ENCODE results near the gene TSPAN6. TPM values are rescaled to one million over a fixed set of nuclear protein-coding genes. Genes with fewer than 3 reads are reported as not detected.
A peak's percentile ranks its signal among the peaks of the same experiment; 100 is the strongest.

Gene TSPAN6, protein sequence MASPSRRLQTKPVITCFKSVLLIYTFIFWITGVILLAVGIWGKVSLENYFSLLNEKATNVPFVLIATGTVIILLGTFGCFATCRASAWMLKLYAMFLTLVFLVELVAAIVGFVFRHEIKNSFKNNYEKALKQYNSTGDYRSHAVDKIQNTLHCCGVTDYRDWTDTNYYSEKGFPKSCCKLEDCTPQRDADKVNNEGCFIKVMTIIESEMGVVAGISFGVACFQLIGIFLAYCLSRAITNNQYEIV
- total RNA-seq, result 33.3 TPM

DNA sequence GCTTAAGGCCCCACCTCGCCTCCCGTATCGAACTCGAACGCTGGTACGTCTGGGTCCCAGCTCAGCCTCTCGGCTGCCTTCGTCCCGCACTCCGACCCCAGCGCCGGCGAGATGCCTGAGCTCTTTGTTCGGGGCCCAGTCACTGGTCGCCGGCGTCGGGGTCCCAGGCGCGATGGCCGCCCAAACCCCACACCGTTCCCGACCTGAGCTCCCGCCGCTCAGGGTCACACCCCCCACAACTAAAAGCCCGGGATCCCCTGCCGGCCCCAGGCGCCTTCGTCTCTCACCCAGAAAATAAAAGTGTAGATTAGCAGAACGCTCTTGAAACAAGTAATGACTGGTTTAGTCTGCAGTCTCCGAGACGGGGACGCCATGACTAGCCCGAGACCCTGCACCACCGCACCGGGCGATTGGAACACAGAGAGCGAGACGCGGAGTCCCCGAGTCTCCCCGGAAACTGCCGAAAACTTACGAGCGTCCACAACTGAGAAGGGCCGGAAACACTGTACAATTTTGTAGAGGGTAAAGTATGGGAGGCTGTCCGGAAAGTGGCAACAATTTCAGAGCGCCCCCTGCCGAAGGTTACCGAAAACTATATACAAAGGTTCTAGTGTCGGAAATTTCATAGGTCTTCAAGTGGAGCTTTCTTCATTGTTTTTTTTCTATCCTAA, at the start of gene TSPAN6:
TSPAN6 (minus strand) TSS at position 486 of the 671 bp plus-strand sequence; CDS start at position 374, 112 bp downstream.
- DNase-seq (ENCODE audit: low spot score), result peak; percentile 88
- intact Hi-C loops (cut with DNase I), result no loop called here
- peak; percentile 98 for ATAC-seq

DNA sequence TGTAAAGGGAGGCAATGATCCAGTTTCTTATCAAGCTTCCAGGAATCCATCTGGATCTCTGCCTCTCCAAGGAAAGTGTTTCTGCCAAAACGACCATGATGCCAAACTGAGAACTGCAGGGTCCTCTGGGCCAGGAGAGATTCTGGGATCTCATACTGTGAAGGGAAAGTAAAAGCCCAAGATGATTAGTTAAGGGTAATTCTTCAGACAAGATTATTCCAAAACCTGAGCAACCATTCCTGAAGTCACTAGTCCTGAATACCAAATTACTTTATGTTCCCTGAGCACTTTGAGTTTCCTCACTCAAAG, 49.3 kb upstream of the TSPAN6 start:
- intact Hi-C loops (cut with DNase I), result loop anchor here (5.0 kb wide), 1 partner anchor 81 kb away; no protein-coding TSS in a partner anchor
- peak; percentile 12 for ATAC-seq
- DNase-seq (ENCODE audit: low spot score), result no peak

DNA sequence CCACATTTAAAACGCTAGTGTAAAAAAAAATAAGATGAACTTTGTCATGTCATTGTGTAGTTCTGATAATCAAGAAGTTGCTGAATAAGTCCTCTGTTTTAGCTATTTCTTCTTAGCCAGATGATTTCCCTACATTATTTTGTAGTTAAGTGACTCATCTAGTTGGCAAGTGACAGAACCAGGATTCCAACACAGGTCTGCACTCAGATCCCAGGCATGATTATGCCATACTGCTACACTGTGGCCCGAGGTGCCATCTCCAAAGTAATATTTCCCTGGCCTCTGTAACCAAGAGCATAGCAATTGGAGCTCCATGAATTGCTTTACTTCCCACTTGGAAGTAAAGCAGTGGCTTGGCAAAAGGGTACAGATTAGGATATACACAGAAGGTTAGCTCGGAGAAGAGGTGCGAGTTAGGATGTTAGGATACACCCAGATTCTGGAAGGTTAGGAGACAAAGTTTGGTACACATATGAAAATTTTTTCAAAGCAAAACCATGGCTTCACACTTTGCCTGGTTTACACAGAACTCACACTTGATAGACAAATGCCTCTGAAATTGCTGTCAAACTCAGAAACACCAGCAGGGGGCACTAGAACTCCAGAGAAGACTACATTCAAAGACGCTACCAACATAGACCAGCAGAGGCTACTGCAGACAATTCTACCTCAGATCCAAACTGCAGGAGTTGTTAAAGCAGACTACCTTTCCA, 48.8 kb upstream of the TSPAN6 start:
- DNase-seq (ENCODE audit: low spot score) (peak; percentile 73), ATAC-seq (peak; percentile 88)
- intact Hi-C loops (cut with DNase I), result loop anchor here (5.0 kb wide), 1 partner anchor 82 kb away; no protein-coding TSS in a partner anchor

DNA sequence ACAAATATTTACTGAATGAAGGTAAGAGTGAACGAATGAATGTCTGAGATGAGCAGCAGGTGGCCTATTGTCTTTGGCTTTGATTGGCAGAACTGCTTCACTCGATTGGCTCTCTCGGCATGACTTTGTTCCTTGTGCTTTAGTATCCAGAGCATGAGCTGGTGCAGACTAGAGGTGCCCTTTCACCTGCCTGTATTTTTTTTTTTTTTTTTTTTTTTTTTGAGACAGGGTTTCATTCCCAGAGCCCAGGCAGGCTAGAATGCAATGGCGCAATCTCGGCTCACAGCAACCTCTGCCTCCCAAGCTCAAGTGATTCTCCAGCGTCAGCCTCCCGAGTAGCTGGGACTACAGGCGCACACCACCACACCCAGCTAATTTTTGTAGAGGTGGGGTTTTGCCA, 46.3 kb upstream of the TSPAN6 start:
- DNase-seq (ENCODE audit: low spot score), result no peak
- intact Hi-C loops (cut with DNase I), result no loop called here
- ATAC-seq, result no peak

DNA sequence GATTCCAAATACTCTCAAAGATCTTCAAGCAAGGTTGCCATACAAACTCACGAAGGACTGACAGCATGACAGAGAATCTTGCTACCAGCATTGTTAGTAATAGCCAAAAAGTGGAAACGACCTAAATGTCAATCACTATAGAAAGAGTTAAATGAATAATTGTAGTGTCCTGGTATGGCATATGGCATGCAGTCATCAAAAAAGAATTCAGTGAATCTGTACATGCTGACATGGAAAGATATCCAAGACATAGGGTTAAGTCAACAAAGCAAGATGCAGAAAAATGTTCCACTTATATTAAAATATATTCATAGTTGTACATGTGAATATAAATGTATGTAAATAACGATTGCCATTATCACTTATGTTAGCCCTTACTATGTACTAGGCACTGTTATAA, 45.0 kb upstream of the TSPAN6 start:
- ATAC-seq (no peak), DNase-seq (ENCODE audit: low spot score) (no peak)
- intact Hi-C loops (cut with DNase I), result no loop called here

DNA sequence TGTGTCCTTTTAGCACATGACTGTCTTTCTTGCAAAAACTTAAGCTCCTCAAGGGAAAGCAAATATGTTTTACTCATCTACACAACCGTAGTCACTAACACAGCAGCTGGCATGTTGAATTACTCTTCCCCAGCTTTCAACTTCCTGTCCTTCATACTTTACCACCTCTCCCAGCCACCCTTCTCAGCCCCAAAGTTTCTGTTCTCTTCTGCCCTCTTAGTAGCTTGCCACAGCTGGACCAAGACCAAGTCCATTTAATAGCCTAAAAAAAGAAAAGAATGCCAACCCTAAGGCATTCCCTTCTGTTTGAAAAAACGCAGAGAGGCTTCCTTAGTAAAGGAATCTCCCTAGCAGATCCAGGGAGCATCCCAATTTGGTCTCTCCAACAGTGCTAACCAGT, 44.1 kb upstream of the TSPAN6 start:
- no peak for DNase-seq (ENCODE audit: low spot score)
- intact Hi-C loops (cut with DNase I), result no loop called here
- no peak for ATAC-seq

DNA sequence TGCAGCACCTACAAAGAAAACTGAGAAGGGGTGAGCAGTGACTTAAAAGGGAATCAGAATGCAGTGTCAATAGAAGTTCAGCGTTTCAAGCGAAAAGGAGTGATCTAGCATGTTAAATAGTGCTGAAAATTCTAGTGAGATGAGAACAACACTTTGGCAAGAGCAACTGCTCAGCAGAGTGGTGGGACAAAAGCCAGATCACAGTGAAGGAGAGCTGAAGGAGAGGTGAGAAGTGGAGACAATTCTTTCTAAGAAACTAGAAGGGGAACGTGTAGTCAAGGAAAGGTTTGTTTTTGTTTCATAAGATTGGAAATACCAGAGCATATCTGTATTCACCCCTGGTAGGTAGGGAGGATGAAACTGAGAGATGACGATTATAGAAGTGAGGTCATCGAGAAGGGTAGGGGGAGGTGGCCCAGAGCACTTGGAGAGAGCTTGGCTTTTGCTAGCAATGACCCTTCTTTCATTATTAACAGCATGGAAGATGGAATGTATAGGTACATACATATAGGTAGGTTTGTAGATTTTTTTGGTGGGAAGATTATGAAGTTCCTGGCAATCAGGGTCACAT, 41.1 kb upstream of the TSPAN6 start:
- DNase-seq (ENCODE audit: low spot score), result no peak
- no peak for ATAC-seq
- intact Hi-C loops (cut with DNase I), result no loop called here

DNA sequence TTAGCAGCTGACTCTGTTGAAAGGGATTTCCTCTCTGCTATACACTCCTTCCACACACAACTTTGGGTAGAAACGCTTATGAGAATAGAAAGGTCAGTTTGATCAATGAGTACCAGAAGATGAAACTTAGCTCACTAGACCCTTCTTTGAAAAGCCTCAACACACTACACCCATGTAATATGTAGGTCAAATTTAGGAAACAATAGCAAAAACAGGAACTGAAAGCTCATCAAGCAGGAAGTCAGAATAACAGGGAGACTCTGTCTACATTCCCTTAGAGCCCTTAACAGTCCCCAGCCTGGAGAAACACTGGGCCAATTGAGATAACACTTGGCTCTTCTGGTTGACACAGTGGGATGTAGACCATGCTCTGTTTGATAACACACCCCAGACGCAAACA, 38.1 kb upstream of the TSPAN6 start:
- intact Hi-C loops (cut with DNase I), result no loop called here
- DNase-seq (ENCODE audit: low spot score) (no peak), ATAC-seq (peak; percentile 32)

DNA sequence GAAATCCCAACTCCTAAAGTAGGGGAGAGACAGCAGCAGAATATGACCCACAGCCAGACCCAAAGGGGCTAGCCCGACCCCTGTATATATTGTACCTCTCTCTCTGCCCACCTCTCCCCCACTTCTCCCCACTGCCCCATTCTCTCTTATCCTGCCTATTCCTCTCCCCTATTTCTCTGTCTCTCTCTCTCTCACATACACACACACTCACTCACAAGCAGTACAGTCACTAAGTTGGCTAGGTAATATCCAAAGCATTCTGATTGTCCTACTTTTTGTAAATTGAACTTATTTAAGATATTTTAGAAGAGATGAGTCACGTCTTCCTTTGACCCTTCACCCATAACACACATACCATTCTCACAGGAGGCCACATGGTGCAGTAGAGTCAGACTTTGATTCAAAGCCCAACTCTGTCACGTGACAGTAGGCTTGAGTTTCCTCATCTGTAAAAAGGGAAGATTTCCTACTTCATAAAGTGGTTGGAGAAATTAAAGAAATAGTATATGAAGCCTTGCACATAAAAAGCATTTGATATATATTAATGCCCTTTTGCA, 36.9 kb upstream of the TSPAN6 start:
- intact Hi-C loops (cut with DNase I), result no loop called here
- ATAC-seq, result no peak

DNA sequence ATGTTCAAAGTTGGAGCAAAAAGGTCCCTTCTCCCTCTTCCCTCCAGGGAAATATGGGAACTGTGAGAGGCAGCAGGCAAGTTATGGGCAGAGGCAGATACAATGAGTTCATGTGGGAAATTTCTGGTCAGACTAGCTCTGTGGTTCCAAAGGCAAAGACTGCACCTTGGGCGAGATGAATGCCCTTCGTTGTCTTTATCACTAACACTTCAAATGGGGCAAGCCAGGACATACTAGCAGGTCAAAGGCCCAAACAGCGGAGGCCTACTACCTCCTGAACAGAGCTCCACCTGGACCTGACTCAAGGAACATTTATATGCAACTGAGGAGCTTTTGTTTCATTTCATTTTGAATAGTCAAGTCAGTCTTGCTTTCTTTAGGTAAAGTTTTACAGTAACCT, 36.4 kb upstream of the TSPAN6 start:
- no peak for DNase-seq (ENCODE audit: low spot score)
- intact Hi-C loops (cut with DNase I), result no loop called here
- no peak for ATAC-seq

More for the DNA sequence above, 36.9 kb upstream of the TSPAN6 start:
- no peak for DNase-seq (ENCODE audit: low spot score)

DNA sequence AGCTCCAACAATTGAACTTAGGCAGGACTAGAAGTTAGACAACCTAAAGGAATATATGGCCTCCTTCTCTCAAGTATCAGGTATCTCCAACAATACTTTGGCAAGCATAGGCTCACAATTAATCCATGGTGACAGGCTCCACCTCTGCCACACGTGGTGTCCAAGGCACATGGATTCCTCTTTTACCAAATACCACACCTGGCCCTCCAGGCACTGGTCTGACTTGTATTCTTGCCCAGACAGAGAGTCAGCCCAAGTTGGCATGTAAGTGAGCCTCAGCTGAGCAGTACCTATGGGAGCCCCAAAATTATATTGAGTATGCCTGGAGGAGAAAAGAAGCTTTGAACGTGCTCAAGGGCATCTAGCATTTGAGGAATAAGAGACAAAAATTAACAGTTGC, 27.0 kb upstream of the TSPAN6 start:
- intact Hi-C loops (cut with DNase I), result no loop called here
- DNase-seq (ENCODE audit: low spot score) (no peak), ATAC-seq (no peak)

DNA sequence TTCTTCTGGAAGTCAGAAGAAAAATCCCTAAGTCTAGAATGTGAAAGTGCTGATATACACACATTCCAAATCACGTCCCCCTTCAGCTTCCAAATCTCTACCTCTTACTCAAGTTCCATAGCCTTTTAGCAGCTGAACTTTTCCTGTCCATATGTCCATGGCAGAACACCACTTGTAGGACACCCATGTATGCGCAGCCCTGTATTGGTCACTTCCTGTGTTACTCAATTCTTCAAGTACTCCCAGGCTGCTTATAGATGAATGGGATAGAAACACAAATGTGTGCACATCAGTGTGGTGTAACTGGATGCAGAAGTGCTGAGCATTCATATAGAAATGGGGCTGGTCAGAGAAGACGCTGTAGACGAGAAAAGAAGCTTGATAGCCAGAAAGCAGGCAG, 26.2 kb upstream of the TSPAN6 start:
- ATAC-seq (no peak), DNase-seq (ENCODE audit: low spot score) (no peak)
- intact Hi-C loops (cut with DNase I), result no loop called here

DNA sequence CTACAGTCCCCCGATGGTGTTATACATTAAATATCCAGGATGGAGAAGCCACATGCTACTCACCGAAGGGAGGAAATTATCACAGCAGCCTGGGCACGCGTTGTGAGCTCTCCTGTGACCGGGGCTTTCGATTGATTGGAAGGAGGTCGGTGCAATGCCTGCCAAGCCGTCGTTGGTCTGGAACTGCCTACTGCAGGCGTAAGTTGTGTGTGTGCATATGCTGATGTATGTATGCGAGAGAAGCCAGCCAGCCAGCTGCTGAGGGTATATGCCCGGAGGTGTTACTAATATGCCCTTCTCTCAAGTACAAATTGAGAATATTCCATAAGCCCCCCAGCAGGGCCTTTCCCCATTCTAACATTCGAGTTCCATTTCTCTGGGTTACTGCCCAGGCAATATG, 25.6 kb upstream of the TSPAN6 start:
- no peak for ATAC-seq
- intact Hi-C loops (cut with DNase I), result no loop called here
- DNase-seq (ENCODE audit: low spot score), result no peak

DNA sequence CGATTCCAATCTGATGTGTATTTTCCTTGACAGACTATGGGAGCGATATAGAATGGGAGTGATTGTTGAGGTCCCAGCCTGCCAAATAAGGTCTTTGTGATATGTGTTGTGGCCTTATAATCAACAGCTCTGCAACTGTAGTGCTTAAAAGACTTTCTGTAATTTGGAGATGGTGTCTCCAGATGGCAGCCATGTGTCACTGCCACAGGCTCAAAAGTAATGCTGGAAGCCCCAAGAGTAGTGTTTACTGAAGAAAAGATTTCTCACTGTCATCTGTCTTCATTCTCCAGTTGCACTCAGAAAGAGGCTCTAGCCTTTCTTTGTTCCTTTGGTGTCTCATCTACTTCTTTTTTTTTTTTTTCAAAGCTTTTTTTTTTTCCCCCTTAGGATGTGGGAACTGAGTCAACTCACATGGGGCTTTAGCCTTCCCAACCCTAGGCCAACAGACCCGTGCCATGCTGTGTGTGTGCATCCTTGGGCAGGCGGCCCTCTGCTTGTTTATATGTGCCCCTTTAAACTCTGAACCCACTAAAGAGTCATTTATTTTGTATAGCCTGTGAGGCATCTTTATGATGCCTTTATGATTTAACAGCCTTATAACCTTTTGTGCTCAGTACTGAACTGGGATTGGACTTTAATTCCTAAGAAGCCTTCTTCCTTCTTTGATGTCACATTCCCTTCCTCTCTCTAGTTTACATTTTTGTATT, 23.0 kb upstream of the TSPAN6 start:
- ATAC-seq, result peak; percentile 20
- intact Hi-C loops (cut with DNase I), result no loop called here
- no peak for DNase-seq (ENCODE audit: low spot score)

DNA sequence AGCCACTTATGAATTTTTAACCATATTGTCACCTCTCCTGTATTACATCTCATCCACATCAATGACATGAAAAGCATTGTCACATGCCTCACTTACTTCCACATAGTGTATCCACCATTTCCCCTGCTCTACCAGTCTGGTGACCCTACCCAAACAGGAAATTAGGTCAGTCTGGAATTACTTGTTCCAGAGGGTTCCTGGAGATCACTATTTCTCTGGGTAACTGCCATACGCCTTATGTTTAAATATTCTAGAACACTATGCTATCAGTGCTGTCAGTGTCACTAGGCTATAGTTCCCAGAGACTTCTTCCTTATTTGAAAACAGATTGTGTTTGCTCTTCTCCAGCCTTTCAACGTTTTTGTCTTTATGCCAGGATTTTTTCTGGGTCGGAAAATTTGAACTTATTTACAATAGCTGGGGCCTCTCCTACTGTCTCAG, 22.4 kb upstream of the TSPAN6 start:
- intact Hi-C loops (cut with DNase I), result no loop called here
- no peak for ATAC-seq
- no peak for DNase-seq (ENCODE audit: low spot score)

DNA sequence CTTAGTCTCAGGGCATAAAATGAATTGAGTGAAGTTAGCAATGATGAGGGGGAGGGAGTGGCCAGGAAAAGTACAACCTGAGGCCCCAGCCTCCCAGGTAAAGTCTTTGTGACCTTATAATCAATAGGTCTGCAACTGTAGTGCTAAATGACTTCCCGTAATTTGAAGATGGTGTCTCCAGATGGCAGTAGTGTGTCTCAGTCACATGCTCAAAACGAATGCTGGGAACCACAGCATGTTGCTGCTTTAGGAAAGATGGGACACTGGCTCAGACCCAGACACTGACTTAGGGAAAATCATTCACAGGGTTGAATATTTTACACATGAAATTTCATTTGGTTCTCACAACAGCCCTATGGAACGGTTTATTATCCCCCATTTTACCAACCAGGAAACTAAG, 17.7 kb upstream of the TSPAN6 start:
- ATAC-seq, result no peak
- no peak for DNase-seq (ENCODE audit: low spot score)
- intact Hi-C loops (cut with DNase I), result no loop called here

DNA sequence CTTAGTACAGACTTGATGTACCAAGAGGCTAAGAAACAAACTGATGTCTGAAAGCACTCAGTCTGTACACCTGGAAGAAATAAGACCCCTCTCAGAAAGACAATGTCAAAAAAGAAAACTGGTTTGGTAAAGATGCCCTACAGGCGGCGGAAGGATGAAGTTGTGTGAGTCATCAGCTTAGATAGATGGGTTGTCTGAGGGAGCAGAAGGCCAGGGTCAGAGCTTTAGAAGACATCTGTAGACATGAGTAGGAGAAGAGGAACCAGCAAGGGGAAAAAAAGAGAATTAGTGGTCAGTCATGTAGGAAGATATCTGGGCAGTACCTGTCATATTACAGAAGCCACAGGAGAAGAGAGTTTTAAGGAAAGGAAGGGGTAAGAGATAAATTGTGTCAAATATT, 15.7 kb upstream of the TSPAN6 start:
- DNase-seq (ENCODE audit: low spot score) (no peak), ATAC-seq (no peak)
- intact Hi-C loops (cut with DNase I), result no loop called here

DNA sequence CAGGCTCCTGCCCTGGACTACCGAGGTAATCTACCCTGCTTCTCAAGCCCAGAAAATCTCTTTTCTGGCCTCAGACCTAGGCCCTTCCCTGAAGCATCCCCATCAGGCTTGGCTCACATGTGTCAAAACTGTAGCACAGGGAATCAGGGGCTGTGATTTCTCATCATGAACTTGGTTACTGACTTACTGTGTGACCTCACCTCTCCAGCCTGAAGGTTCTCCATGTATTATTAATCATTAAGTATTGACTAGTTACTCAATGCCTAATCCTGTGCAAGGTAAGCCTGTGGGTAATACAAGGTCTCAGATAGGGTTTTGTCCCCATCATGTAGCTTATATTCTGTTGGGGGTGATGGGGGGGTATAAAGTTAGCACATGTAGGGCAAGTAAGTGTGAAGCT, 14.2 kb upstream of the TSPAN6 start:
- intact Hi-C loops (cut with DNase I), result no loop called here
- no peak for DNase-seq (ENCODE audit: low spot score)
- no peak for ATAC-seq

Measured in sciatic nerve (tissue), 2 donors.